ENCODE data around the gene ASH1L. TPM values are rescaled to one million over a fixed set of nuclear protein-coding genes. Genes with fewer than 3 reads are reported as not detected.
A peak's percentile ranks its signal among the peaks of the same experiment; 100 is the strongest.

ASH1L gene
- total RNA-seq, 5 donors from 2014 or later (not counting 1 experiment from before 2014, with no cell fraction given): 78.0 to 105 (median 81.1) TPM

DNA sequence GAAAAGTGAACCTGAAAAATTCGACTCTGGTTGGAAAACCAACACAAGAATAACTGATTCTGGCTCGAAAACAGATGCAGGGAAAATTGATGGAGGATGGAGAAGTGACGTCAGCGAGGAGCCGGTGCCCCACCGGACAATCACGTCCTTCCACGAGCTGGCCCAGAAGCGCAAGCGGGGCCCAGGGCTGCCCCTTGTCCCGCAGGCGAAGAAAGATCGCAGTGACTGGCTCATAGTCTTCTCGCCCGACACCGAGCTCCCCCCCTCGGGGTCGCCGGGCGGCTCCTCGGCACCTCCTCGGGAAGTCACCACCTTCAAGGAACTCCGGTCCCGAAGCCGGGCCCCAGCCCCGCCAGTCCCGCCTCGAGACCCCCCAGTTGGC, 240.0 kb downstream of the ASH1L start:
- peaks cover 5% of the 10 kb centered on the region for H3K36me3 Mint-ChIP-seq
- peaks cover 5 to 45% of the 10 kb centered on the region in 2 experiments for H3K4me1 ChIP-seq (ENCODE audit: control insufficient read depth in 1 of 2, extremely low read depth in 1 of 2, insufficient read depth in 2 of 2, low read length in 2 of 2)
- peaks cover 0 to 2% of the 10 kb centered on the region in 2 experiments for H3K27me3 ChIP-seq (replicated peaks in 1 of 2; ENCODE audit: control insufficient read depth in 2 of 2, extremely low read depth in 1 of 2, insufficient read depth in 2 of 2, low read length in 1 of 2)
- peaks cover 33 to 41% (median 34%) of the 10 kb centered on the region in 3 donors for H3K4me1 Mint-ChIP-seq
- H3K27ac Mint-ChIP-seq: peak overlapping the region in 1 of 2 donors; percentile 52
- DNase-seq: peak in 3 of 35 experiments; percentile 12 to 28 (median 14)
- H3K9me3 Mint-ChIP-seq: no peaks in the 10 kb centered on the region
- 24% methylated on average over 17 of the region's 28 CpGs for WGBS (ENCODE audit: insufficient coverage)
- H3K27ac ChIP-seq (ENCODE audit: low read length): no peak overlapping the region
- H3K4me3 ChIP-seq (ENCODE audit: control insufficient read depth in 1 of 2, extremely low read depth in 1 of 2, low read length in 1 of 2): peak overlapping the region; percentile 48 to 95
- H3K4me3 Mint-ChIP-seq: peak overlapping the region; percentile 68 to 89 (median 68)
- CTCF ChIA-PET: interaction anchor here (1.8 to 5.5 kb wide), 3 partner anchors 44 to 73 kb away, joined by 9 to 62 read pairs (median 10); no protein-coding TSS in a partner anchor
- POLR2A ChIA-PET: interaction anchor here in 1 of 2 donors (0.7 kb wide), 1 partner anchor 23 kb away, joined by 4 read pairs; no protein-coding TSS in a partner anchor
- ATAC-seq (replicated peaks in 1 of 4): no peak
- H3K36me3 ChIP-seq (ENCODE audit: control insufficient read depth in 2 of 2, extremely low read depth in 1 of 2, insufficient read depth in 1 of 2, low read length in 1 of 2): peaks cover 0 to 12% of the 10 kb centered on the region in 2 donors
- H3K9me3 ChIP-seq: no peaks in the 10 kb centered on the region
- no peaks in the 10 kb centered on the region for H3K27me3 Mint-ChIP-seq

DNA sequence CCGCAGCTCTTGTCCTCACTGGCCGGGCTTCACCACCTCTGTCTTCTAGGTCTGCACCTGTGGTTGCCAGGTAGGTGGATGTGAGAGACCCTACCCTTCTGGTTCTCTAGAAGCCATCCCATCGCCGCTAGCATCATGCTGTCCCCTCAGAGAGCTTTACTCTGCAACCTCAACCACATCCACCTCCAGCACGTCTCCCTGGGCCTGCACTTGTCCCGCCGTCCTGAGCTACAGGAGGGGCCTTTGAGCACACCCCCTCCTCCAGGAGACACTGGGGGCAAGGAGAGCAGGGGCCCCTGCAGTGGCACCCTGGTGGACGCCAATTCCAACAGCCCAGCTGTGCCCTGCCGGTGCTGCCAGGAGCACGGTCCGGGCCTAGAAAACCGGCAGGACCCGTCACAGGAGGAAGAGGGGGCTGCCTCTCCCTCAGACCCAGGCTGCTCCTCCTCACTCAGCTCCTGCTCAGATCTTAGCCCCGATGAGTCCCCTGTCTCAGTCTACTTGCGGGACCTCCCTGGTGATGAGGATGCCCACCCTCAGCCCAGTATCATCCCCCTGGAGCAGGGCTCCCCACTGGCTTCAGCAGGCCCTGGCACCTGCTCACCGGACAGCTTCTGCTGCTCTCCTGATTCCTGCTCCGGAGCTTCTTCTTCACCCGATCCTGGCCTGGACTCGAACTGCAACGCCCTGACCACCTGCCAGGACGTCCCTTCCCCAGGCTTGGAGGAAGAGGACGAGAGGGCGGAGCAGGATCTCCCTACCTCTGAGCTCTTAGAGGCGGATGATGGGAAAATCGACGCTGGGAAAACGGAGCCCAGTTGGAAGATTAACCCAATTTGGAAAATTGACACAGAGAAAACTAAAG, 240.7 kb downstream of the ASH1L start:
- ATAC-seq (replicated peaks in 1 of 4) (no peak), DNase-seq (no peak)
- Histone ChIP-seq H3K4me1 (ENCODE audit: control insufficient read depth in 1 of 2, extremely low read depth in 1 of 2, insufficient read depth in 2 of 2, low read length in 2 of 2) (peaks cover 5 to 45% of the 10 kb centered on the region in 2 experiments), H3K4me3 (ENCODE audit: control insufficient read depth in 1 of 2, extremely low read depth in 1 of 2, low read length in 1 of 2) (no peak overlapping the region), H3K27ac (ENCODE audit: low read length) (no peak overlapping the region), H3K27me3 (replicated peaks in 1 of 2; ENCODE audit: control insufficient read depth in 2 of 2, extremely low read depth in 1 of 2, insufficient read depth in 2 of 2, low read length in 1 of 2) (peaks cover 0 to 2% of the 10 kb centered on the region in 2 experiments), H3K36me3 (ENCODE audit: control insufficient read depth in 2 of 2, extremely low read depth in 1 of 2, insufficient read depth in 1 of 2, low read length in 1 of 2) (peaks cover 0 to 12% of the 10 kb centered on the region in 2 donors), H3K9me3 (no peaks in the 10 kb centered on the region)
- Mint-ChIP-seq H3K27ac (no peak overlapping the region), H3K4me1 (peaks cover 33 to 41% (median 34%) of the 10 kb centered on the region in 3 donors), H3K4me3 (peak overlapping the region; percentile 68 to 89 (median 68)), H3K9me3 (no peaks in the 10 kb centered on the region), H3K36me3 (peaks cover 5% of the 10 kb centered on the region), H3K27me3 (no peaks in the 10 kb centered on the region)
- CTCF ChIA-PET: interaction anchor here (1.2 to 5.5 kb wide), 3 partner anchors 70 to 74 kb away, joined by 3 to 62 read pairs (median 9); no protein-coding TSS in a partner anchor
- WGBS (ENCODE audit: insufficient coverage): 85% methylated on average over 23 of the region's 27 CpGs
- POLR2A ChIA-PET: interaction anchor here in 1 of 2 donors (0.7 kb wide), 1 partner anchor 22 kb away, joined by 4 read pairs; no protein-coding TSS in a partner anchor

DNA sequence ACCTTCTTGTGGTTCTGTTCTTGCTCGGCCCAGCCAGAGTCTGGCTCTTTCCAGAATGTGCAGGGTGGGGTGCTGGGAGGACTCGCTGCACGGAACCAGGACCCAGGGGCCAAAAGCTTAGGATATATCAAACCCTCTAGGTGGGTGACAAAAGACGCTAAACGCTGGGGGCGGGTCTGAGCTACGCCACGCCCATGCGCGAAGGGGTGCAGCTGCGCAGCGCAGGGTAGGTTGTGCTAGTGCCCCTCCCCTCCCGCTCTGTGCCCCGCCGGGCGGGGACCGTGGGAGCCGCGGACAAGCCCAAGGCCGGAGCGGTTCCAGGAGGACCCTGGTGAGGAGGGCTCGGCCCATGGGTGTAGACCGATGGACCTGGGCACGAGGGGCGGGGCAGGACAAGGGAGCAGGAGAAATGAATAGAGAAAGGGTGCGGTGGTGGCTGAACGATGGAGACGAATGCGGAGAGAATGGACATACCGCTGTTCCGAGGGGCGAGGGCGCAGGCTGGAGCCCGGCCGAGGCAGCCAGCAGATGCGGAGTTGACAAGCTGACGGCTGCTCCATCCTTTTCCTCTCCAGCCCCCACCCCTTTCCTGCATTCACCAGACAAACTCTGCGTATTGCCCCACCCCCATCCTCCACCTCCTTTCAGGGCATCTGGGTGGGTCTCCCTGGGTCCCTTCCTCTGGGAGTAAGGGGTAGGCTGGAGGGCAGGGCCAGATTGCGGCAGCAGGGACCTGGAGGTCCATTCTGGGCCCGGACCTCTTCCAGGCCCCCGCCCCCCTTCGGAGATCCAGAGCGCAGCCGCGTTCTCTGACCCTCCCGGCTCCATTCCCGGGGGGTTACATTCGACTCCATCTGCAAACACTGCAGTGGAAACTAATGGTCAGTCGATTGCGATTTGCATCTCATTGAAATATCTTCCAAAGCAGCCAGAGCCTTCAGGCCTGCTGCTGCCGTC, 241.7 kb downstream of the ASH1L start, which contains the start of gene RUSC1:
TSS of gene RUSC1 (plus strand) at position 234 of the 957 bp plus-strand sequence. CDS start 880 bp downstream, outside the sequence.
- WGBS (ENCODE audit: insufficient coverage): 38% methylated on average over 25 of the region's 51 CpGs
- H3K27me3 Mint-ChIP-seq: no peaks in the 10 kb centered on the region
- H3K27ac Mint-ChIP-seq: peak within 1 kb of the TSS in 1 of 2 donors; percentile 25
- ChIA-PET POLR2A (interaction anchor here in 1 of 2 donors (1.0 kb wide), 1 partner anchor 69 kb away, joined by 3 read pairs; no protein-coding TSS in a partner anchor), CTCF (interaction anchor here (0.5 to 5.5 kb wide), 4 partner anchors 61 to 73 kb away, joined by 3 to 62 read pairs (median 6); no protein-coding TSS in a partner anchor)
- H3K9me3 Mint-ChIP-seq: no peaks in the 10 kb centered on the region
- Histone ChIP-seq H3K4me1 (ENCODE audit: control insufficient read depth in 1 of 2, extremely low read depth in 1 of 2, insufficient read depth in 2 of 2, low read length in 2 of 2) (peaks cover 5 to 45% of the 10 kb centered on the region in 2 experiments), H3K27ac (ENCODE audit: low read length) (no peak within 1 kb of the TSS), H3K9me3 (no peaks in the 10 kb centered on the region), H3K36me3 (ENCODE audit: control insufficient read depth in 2 of 2, extremely low read depth in 1 of 2, insufficient read depth in 1 of 2, low read length in 1 of 2) (peaks cover 0 to 12% of the 10 kb centered on the region in 2 donors), H3K27me3 (replicated peaks in 1 of 2; ENCODE audit: control insufficient read depth in 2 of 2, extremely low read depth in 1 of 2, insufficient read depth in 2 of 2, low read length in 1 of 2) (peaks cover 0 to 2% of the 10 kb centered on the region in 2 experiments), H3K4me3 (ENCODE audit: control insufficient read depth in 1 of 2, extremely low read depth in 1 of 2, low read length in 1 of 2) (peak within 1 kb of the TSS; percentile 35 to 36)
- ATAC-seq (replicated peaks in 1 of 4): peak; percentile 14 to 43 (median 22)
- peak within 1 kb of the TSS; percentile 68 to 89 (median 71) for H3K4me3 Mint-ChIP-seq
- peaks cover 5% of the 10 kb centered on the region for H3K36me3 Mint-ChIP-seq
- H3K4me1 Mint-ChIP-seq: peaks cover 30 to 37% (median 31%) of the 10 kb centered on the region in 3 donors
- peak; percentile 47 to 78 (median 67) for DNase-seq

DNA sequence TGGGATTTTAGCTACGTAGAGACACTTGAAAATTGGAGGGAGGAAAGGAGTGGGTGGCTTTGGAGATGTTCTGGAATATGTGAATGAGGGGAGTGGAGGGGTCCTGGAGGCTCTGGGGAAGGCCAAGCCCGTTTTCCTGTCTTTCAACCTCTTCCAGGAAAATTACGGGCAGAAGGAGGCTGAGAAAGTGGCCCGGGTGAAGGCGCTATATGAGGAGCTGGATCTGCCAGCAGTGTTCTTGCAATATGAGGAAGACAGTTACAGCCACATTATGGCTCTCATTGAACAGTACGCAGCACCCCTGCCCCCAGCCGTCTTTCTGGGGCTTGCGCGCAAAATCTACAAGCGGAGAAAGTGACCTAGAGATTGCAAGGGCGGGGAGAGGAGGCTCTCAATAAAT, 242.4 kb downstream of the ASH1L start:
- H3K9me3 ChIP-seq: no peaks in the 10 kb centered on the region
- H3K27ac ChIP-seq (ENCODE audit: low read length): no peak overlapping the region
- H3K4me3 ChIP-seq (ENCODE audit: control insufficient read depth in 1 of 2, extremely low read depth in 1 of 2, low read length in 1 of 2): peak overlapping the region; percentile 35 to 36
- Mint-ChIP-seq H3K4me1 (peaks cover 26 to 32% (median 28%) of the 10 kb centered on the region in 3 donors), H3K27me3 (no peaks in the 10 kb centered on the region), H3K4me3 (peak overlapping the region; percentile 68 to 89 (median 71)), H3K36me3 (peaks cover 5% of the 10 kb centered on the region), H3K9me3 (no peaks in the 10 kb centered on the region), H3K27ac (peak overlapping the region in 1 of 2 donors; percentile 25)
- peaks cover 0 to 12% of the 10 kb centered on the region in 2 donors for H3K36me3 ChIP-seq (ENCODE audit: control insufficient read depth in 2 of 2, extremely low read depth in 1 of 2, insufficient read depth in 1 of 2, low read length in 1 of 2)
- H3K4me1 ChIP-seq (ENCODE audit: control insufficient read depth in 1 of 2, extremely low read depth in 1 of 2, insufficient read depth in 2 of 2, low read length in 2 of 2): peaks cover 5 to 40% of the 10 kb centered on the region in 2 experiments
- WGBS (ENCODE audit: insufficient coverage): 74% methylated on average over 11 of the region's 11 CpGs
- ATAC-seq (replicated peaks in 1 of 4): no peak
- ChIA-PET POLR2A (interaction anchor here in 1 of 2 donors (1.0 kb wide), 1 partner anchor 69 kb away, joined by 3 read pairs; no protein-coding TSS in a partner anchor), CTCF (interaction anchor here (0.5 to 5.5 kb wide), 3 partner anchors 19 to 71 kb away, joined by 3 to 62 read pairs (median 3); no protein-coding TSS in a partner anchor)
- H3K27me3 ChIP-seq (replicated peaks in 1 of 2; ENCODE audit: control insufficient read depth in 2 of 2, extremely low read depth in 1 of 2, insufficient read depth in 2 of 2, low read length in 1 of 2): peaks cover 0 to 2% of the 10 kb centered on the region in 2 experiments
- DNase-seq: no peak

DNA sequence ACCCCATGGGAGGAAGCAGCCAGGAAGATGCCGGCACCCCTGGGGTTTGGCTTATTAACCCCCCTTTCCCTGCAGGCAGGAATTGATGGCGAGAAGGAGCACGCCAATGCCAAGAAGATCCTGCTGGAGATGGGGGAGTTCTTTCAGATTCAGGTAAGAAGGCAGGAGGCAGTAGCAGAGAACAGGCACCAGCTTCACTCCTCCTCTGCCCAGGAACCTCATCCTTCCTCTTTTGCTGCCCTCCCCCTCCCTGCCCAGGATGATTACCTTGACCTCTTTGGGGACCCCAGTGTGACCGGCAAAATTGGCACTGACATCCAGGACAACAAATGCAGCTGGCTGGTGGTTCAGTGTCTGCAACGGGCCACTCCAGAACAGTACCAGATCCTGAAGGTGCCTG, 243.1 kb downstream of the ASH1L start:
- Histone ChIP-seq H3K9me3 (no peaks in the 10 kb centered on the region), H3K27me3 (replicated peaks in 1 of 2; ENCODE audit: control insufficient read depth in 2 of 2, extremely low read depth in 1 of 2, insufficient read depth in 2 of 2, low read length in 1 of 2) (peaks cover 0 to 2% of the 10 kb centered on the region in 2 experiments), H3K27ac (ENCODE audit: low read length) (no peak overlapping the region), H3K36me3 (ENCODE audit: control insufficient read depth in 2 of 2, extremely low read depth in 1 of 2, insufficient read depth in 1 of 2, low read length in 1 of 2) (peaks cover 4 to 18% of the 10 kb centered on the region in 2 donors), H3K4me3 (ENCODE audit: control insufficient read depth in 1 of 2, extremely low read depth in 1 of 2, low read length in 1 of 2) (no peak overlapping the region), H3K4me1 (ENCODE audit: control insufficient read depth in 1 of 2, extremely low read depth in 1 of 2, insufficient read depth in 2 of 2, low read length in 2 of 2) (peaks cover 5 to 33% of the 10 kb centered on the region in 2 experiments)
- ATAC-seq (replicated peaks in 1 of 4): no peak
- peaks cover 5% of the 10 kb centered on the region for H3K36me3 Mint-ChIP-seq
- ChIA-PET POLR2A (no interaction called here), CTCF (interaction anchor here (0.6 to 5.5 kb wide), 2 partner anchors 20 to 70 kb away, joined by 3 to 62 read pairs; no protein-coding TSS in a partner anchor)
- no peak for DNase-seq
- H3K27ac Mint-ChIP-seq: no peak overlapping the region
- 100% methylated on average over 1 of the region's 5 CpGs for WGBS (ENCODE audit: insufficient coverage)
- no peaks in the 10 kb centered on the region for H3K27me3 Mint-ChIP-seq
- no peaks in the 10 kb centered on the region for H3K9me3 Mint-ChIP-seq
- peaks cover 26 to 32% (median 28%) of the 10 kb centered on the region in 3 donors for H3K4me1 Mint-ChIP-seq
- peak overlapping the region in 1 of 3 donors; percentile 89 for H3K4me3 Mint-ChIP-seq
